Liver (tissue), 3 donors: ENCODE data around the gene KAZN.

ENCODE experiments used
- ATF3 ChIP-seq: IDR thresholded peaks from 2 replicates; pipeline ENCODE4 v1.6.1; 2016; ENCODE audit warnings: antibody characterized with exemption
- CTCF ChIP-seq: fragments of 150-350 bp; IDR thresholded peaks from 2 replicates; pipeline ENCODE4 v1.5.1; 2017; ENCODE audit warnings: improper control_type of control experiment, low read depth, low read length; ENCODE audit not compliant: missing input control
- FOXA2 ChIP-seq: IDR thresholded peaks from 2 replicates; pipeline ENCODE4 v1.6.1; 2016; ENCODE audit warnings: antibody characterized with exemption
- GABPA ChIP-seq, 2 donors: IDR thresholded peaks in 1 of 2; conservative IDR thresholded peaks in 1 of 2; 2 replicates each; pipeline ENCODE4 v1.6.1; 2016; ENCODE audit warnings: antibody characterized with exemption in 2 of 2, mild to moderate bottlenecking in 1 of 2, moderate library complexity in 1 of 2
- HNF4A ChIP-seq, 2 donors: conservative IDR thresholded peaks; 2 replicates each; pipeline ENCODE4 v1.6.1; 2016; ENCODE audit warnings: antibody characterized with exemption in 2 of 2, mild to moderate bottlenecking in 2 of 2
- HNF4G ChIP-seq: IDR thresholded peaks from 2 replicates; pipeline ENCODE4 v1.6.1; 2016; ENCODE audit warnings: antibody characterized with exemption
- JUND ChIP-seq, 2 donors: IDR thresholded peaks; 2 replicates each; pipeline ENCODE4 v1.6.1; 2016; ENCODE audit warnings: antibody characterized with exemption in 2 of 2
- MAX ChIP-seq: IDR thresholded peaks from 2 replicates; pipeline ENCODE4 v1.6.1; 2016; ENCODE audit warnings: antibody characterized with exemption
- NR2F2 ChIP-seq: IDR thresholded peaks from 2 replicates; pipeline ENCODE4 v1.6.1; 2016; ENCODE audit warnings: antibody characterized with exemption
- RAD21 ChIP-seq, 2 donors: IDR thresholded peaks; 2 replicates each; pipeline ENCODE4 v1.6.1; 2016; ENCODE audit warnings: antibody characterized with exemption in 2 of 2, mild to moderate bottlenecking in 2 of 2
- RXRA ChIP-seq, 2 donors: IDR thresholded peaks; 2 replicates each; pipeline ENCODE4 v1.6.1; 2017 to 2018; ENCODE audit warnings: antibody characterized with exemption in 2 of 2, mild to moderate bottlenecking in 1 of 2
- SP1 ChIP-seq: IDR thresholded peaks from 2 replicates; pipeline ENCODE4 v1.6.1; 2018; ENCODE audit warnings: antibody characterized with exemption, mild to moderate bottlenecking
- TAF1 ChIP-seq: conservative IDR thresholded peaks from 2 replicates; pipeline ENCODE4 v1.6.1; 2016; ENCODE audit warnings: antibody characterized with exemption, mild to moderate bottlenecking
- YY1 ChIP-seq: IDR thresholded peaks from 2 replicates; pipeline ENCODE4 v1.6.1; 2016; ENCODE audit warnings: antibody characterized with exemption, mild to moderate bottlenecking
- donor health status: healthy.
- donor health status: healthy.

DNA sequence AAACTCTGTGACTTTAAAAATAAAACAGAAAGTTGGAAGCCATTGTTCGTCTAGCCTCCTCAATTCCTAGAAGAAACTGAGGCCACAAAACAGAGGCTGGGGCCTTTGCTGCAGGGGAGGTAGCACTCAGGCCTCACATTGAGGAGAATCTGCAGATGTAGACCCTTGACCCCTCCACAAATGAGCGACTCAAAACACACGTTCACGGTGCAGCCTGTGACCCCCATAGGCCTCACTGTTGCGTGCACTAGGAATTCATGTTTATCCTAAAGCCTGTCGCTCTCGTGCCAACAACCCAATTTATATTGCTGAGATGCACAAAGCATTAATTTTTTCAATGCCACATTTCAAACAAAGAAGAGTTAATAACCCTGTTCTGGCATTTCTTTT is 560.7 kb downstream of the KAZN start:
- TF ChIP-seq NR2F2: no peak
- no peak for TF ChIP-seq CTCF
- no peak for TF ChIP-seq GABPA (IDR thresholded peaks at IDR 0.05 in 1 of 2, conservative IDR thresholded peaks at IDR 0.05 in 1 of 2)
- no peak for TF ChIP-seq ATF3
- TF ChIP-seq RXRA (IDR thresholded peaks at IDR 0.05): no peak
- no peak for TF ChIP-seq HNF4G
- TF ChIP-seq MAX: no peak
- no peak for TF ChIP-seq TAF1
- TF ChIP-seq FOXA2: no peak
- no peak for TF ChIP-seq HNF4A (conservative IDR thresholded peaks at IDR 0.05)
- TF ChIP-seq JUND (IDR thresholded peaks at IDR 0.05): no peak
- TF ChIP-seq RAD21 (IDR thresholded peaks at IDR 0.05): no peak
- no peak for TF ChIP-seq YY1
- no peak for TF ChIP-seq SP1
